SJSA1 (cell line): ENCODE data around the gene ZNF366. TPM values are rescaled to one million over a fixed set of nuclear protein-coding genes. Genes with fewer than 3 reads are reported as not detected.

ENCODE experiments used
- DNase-seq, 2 experiments: peaks; one replicate each; pipeline ENCODE4 v3.0.0-alpha.2; 2015 to 2020; ENCODE audit warnings: low spot score in 2 of 2, low read depth in 1 of 2
- H3K27ac ChIP-seq: fragments of 250-450 bp; sonication (Bioruptor Pico); 2 replicates; pipeline ENCODE4 v1.5.1; 2020; ENCODE audit warnings: mild to moderate bottlenecking, moderate library complexity
- H3K27me3 ChIP-seq: fragments of 250-450 bp; sonication (Bioruptor Pico); replicated peaks from 2 replicates; pipeline ENCODE4 v1.5.1; 2020; ENCODE audit warnings: mild to moderate bottlenecking, moderate library complexity
- H3K36me3 ChIP-seq: fragments of 250-450 bp; sonication (Bioruptor Pico); 2 replicates; pipeline ENCODE4 v1.5.1; 2020; ENCODE audit warnings: mild to moderate bottlenecking
- H3K4me1 ChIP-seq: fragments of 250-450 bp; sonication (Bioruptor Pico); replicated peaks from 2 replicates; pipeline ENCODE4 v1.6.1; 2021; ENCODE audit warnings: mild to moderate bottlenecking
- H3K4me3 ChIP-seq: fragments of 250-450 bp; sonication (Bioruptor Pico); 2 replicates; pipeline ENCODE4 v1.5.1; 2020; ENCODE audit warnings: mild to moderate bottlenecking
- H3K9me3 ChIP-seq: fragments of 250-450 bp; sonication (Bioruptor Pico); replicated peaks from 2 replicates; pipeline ENCODE4 v1.5.1; 2020; ENCODE audit warnings: mild to moderate bottlenecking
- total RNA-seq: library from RNA; depleted of rRNA; stranded (reverse); fragments of >200 nt; shearing (Covaris generic); gene quantifications from 2 replicates; pipeline ENCODE4 v1.2.3, GENCODE V29; 2014; rRNA removed

The ZNF366 gene
- total RNA-seq, 1 experiment from 2014 or later, result not detected

DNA sequence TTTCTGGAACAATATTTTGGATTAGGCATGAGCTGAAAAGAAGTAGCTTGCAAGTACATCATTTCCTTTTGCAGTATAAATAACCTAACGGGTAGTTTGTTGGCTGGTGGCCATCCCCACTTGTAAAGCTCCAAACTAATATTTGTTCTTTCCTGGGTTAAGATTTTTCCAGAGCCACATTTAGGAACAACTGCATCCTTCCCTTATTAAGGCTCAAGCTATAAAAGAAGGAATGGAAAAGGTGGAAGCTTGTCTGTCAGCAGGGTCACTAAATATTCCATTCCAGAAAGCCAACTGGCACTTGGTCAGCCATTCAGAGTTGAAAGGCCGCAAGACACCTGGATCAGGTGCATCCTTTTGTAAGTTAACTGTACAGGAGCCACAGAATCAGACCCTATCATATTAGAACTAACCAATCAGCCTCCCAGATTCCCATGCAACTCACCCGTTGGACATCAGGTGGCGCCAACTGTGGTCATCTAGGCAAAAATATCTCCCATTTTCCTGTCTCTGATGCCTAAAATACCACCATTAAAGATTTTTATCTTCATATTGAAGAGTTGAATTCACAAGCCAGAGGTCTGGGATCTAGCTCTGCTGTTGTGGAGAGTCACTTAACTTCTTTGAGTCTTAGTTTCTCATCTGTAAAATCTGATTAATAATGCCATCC lies 104.1 kb downstream of the ZNF366 start:
- no peak for DNase-seq
- H3K9me3 ChIP-seq, result peaks cover 16% of the 10 kb centered on the region
- H3K4me1 ChIP-seq, result peaks cover 17% of the 10 kb centered on the region
- no peak overlapping the region for H3K4me3 ChIP-seq
- no peaks in the 10 kb centered on the region for H3K36me3 ChIP-seq
- H3K27me3 ChIP-seq, result no peaks in the 10 kb centered on the region
- H3K27ac ChIP-seq, result peak overlapping the region; percentile 87

DNA sequence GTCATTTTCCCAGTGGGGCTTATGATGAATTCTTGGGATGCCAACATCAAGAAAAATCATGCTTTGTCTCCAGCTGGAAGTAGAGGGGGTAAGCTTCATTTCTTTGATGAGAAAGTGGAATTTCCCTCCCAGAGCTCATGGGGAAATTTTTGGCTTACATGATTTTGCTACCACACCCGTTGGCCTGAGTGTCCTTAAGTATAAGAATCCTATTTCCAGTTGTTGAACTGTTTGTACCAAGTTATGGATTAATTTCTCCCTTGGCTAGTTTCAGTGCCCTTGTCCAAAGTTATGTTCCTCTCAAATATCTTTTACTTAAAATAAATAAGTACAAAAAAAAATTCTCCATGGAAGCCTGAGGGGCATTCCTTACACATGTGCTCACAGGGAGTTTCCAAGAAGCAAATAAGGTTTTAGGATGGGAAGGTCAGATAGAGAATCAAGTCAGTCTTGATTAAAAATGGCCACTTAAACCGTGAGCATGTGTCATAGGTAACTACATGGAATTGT lies 104.8 kb downstream of the ZNF366 start:
- Histone ChIP-seq H3K4me3 (no peak overlapping the region), H3K27ac (peak overlapping the region; percentile 87), H3K36me3 (no peaks in the 10 kb centered on the region), H3K27me3 (no peaks in the 10 kb centered on the region), H3K4me1 (peaks cover 17% of the 10 kb centered on the region), H3K9me3 (peaks cover 16% of the 10 kb centered on the region)
- DNase-seq, result peak in 1 of 2 experiments; percentile 64

DNA sequence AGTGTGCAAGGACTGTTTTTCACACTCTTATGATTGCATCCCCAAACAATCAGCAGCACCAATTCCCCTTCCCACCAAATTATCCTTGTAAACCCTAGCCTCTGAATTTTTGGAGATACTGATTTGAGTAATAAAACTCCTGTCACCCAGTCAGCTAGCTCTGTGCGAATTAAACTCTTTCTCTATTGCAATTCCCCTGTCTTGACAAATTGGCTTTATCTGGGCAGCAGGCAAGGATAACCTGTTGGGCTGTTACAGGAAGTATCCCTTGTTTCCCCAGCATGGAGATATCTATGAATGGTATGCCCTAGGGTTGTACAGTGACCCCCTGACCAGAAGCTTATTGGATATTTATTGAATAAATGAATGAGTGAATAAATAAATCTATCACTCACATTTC lies 106.3 kb downstream of the ZNF366 start:
- peaks cover 16% of the 10 kb centered on the region for H3K9me3 ChIP-seq
- no peaks in the 10 kb centered on the region for H3K36me3 ChIP-seq
- no peak for DNase-seq
- H3K27me3 ChIP-seq, result no peaks in the 10 kb centered on the region
- no peak overlapping the region for H3K4me3 ChIP-seq
- no peak overlapping the region for H3K27ac ChIP-seq
- H3K4me1 ChIP-seq, result peaks cover 17% of the 10 kb centered on the region

DNA sequence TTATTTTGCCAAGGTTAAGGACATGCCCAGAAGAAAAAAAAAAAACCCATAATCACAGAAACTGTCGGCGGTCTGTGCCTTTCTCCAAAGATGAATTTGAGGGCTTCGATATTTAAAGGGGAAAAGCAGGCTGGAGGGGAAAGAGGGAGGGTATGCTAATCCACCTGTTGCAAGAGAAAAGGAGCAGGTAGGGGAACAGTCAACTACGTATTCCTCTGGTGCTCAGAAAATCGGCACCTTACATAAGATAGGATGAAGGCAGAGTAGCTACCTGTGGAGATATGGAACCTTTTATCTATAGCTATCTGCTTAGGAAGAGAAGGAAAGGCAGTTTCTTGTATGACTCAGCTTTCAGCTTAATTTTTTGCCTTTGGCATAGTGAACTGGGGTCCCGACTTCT lies 109.4 kb downstream of the ZNF366 start:
- Histone ChIP-seq H3K4me3 (no peak overlapping the region), H3K27me3 (no peaks in the 10 kb centered on the region), H3K9me3 (peaks cover 16% of the 10 kb centered on the region), H3K4me1 (peaks cover 12% of the 10 kb centered on the region), H3K36me3 (no peaks in the 10 kb centered on the region), H3K27ac (no peak overlapping the region)
- DNase-seq, result no peak

DNA sequence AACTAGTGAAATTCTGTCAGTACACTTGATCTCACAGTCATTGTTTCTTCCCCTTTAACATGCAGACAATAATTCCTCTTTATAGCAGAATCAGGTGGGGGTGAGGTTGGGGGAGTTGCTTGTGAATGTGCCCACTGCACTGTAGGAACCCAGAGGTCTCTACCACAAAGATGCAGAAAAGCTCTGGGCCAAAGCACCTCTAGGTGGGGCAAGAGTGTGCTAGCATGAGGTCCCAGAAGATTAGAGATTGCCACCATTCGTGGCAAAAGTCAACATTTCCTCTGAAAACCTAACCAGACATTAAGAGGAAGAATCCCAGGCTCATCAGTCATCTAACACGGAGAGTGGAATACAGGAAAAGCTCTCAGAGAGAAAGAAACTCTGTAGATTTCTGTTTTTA lies 112.5 kb downstream of the ZNF366 start:
- peak in 1 of 2 experiments; percentile 8 for DNase-seq

DNA sequence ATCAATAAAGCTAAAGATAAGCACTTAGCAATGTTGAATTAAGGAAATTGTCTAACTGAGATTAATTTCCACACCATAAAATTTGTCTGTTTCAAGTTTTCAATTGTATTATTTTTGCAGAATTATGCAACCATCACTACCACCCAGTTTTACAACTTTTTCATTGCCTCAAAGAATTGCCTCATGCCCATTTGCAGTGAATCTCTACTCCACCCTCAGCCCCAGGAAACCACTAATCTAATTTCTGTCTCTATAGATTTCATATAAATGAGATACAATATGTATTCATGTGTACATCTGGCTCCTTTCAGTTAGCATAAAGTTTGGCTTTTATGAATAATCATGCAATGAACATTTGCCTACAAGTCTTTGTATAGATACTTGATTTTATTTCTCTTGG lies 114.2 kb downstream of the ZNF366 start:
- Histone ChIP-seq H3K9me3 (no peaks in the 10 kb centered on the region), H3K4me1 (peaks cover 12% of the 10 kb centered on the region), H3K27ac (no peak overlapping the region), H3K4me3 (no peak overlapping the region), H3K27me3 (no peaks in the 10 kb centered on the region), H3K36me3 (no peaks in the 10 kb centered on the region)
- DNase-seq, result no peak

More for the DNA sequence above, 112.5 kb downstream of the ZNF366 start:
- H3K4me3 ChIP-seq, result no peak overlapping the region
- H3K27ac ChIP-seq, result no peak overlapping the region
- H3K4me1 ChIP-seq, result no peaks in the 10 kb centered on the region
- no peaks in the 10 kb centered on the region for H3K27me3 ChIP-seq
- H3K36me3 ChIP-seq, result no peaks in the 10 kb centered on the region
- H3K9me3 ChIP-seq, result no peaks in the 10 kb centered on the region

Other genes with a start within 250 kb of the ZNF366 start
- gene MRPS27, start 187.2 kb downstream of the ZNF366 start, total RNA-seq, result 55.3 and 57.3 TPM in 2 replicates
- gene PTCD2, start 187.0 kb downstream of the ZNF366 start, total RNA-seq, result 9.8 and 11.7 TPM in 2 replicates